ENCODE measurements around the gene SF3B1.
"Not testable (repeated sequence)": the region's sequence is repeated elsewhere in the genome, so short reads cannot be mapped to it uniquely, and the experiment has no call there.

Gene SF3B1

DNA sequence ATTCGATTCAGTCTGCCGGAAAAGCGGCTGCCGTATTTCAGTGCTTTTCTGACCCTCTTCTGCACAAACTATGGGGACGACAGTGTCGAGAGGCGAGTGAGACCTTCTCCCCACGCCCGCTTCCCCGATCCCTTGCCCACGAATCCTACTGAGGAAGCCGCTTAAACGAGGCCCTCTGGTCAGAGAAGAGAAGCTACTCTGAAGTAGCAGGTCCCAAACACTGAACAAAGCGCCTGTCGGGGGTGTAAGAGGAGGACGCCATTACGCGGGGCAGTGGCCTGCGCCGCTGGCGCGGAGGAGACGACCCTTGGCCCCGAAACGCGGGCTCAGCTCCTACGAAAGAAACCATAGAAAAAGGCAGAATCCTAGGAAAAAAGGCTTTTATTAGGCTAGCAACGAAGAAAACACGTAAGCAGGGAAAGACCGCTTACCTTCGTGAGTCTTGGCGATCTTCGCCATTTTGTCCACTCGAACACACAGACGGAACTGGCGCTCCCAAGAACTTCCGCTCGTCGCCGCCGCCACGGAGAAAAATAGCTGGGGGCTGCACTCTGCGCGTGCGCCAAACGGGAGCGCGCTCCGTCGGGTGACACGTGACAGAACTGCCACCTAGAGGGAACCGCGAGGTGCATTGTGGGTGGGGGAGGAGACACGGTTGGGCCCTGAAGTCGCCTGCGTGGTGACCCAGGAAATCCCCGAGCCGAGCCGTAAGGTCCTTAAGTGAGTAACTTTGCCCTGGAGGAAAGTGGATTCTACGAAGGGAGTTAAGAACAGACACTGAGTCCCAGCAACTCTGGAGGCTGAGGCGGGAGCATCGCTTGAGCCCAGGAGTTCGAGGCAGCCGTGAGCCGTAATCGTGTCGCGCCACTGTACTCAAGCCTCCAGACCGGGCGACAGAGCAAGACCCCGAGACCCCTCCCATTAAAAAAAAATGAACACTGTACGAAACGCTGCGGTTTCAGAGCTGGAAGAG is at the start of gene SF3B1:
SF3B1 (minus strand) TSS at position 488 of the 973 bp plus-strand sequence; CDS start at position 459, 29 bp downstream.
- peak; percentile 94 for DNase-seq

DNA sequence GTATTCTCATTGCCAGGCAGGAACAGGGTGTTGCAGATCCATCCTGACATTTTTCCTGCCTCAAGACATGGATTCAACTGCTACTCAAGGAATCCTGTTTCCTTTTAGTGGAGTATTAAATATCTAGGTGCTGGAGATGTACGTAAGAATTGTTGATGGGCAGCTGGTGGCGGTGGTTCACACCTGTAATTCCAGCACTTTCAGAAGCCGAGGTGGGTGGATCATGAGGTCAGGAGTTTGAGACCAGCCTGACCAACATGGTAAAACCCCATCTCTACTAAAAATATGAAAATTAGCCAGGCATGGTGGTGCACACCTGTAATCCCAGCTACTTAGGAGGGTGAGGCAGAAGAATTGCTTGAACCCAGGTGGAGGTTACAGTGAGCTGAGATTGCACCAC is 49.4 kb upstream of the SF3B1 start:
- DNase-seq = not testable (repeated sequence)

GRCh38 chr2:197480165-197481036 is 45.6 kb upstream of the SF3B1 start:
- no peak for DNase-seq

DNA sequence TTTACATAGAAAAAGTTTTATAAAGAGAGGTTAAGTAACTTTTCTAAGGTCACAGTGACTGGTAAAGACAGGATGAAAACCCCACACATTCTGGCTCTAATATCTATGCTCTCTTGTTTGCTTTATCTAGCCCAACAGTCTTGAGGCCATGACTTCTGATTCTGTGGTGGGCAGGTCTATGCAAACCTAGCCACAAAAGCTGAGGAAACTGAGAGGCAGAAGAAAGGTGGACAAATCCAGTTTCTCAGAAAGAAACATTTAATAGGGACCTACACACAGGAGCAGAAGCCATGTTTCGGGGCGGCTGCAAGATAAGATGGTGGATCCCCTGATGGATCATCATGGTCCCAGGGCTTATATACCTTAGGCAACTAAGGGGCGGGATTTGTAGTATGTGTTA is 43.0 kb upstream of the SF3B1 start:
- no peak for DNase-seq

- DNase-seq = no peak
Measured at GRCh38 chr2:197472166-197472565, 37.3 kb upstream of the SF3B1 start.

DNA sequence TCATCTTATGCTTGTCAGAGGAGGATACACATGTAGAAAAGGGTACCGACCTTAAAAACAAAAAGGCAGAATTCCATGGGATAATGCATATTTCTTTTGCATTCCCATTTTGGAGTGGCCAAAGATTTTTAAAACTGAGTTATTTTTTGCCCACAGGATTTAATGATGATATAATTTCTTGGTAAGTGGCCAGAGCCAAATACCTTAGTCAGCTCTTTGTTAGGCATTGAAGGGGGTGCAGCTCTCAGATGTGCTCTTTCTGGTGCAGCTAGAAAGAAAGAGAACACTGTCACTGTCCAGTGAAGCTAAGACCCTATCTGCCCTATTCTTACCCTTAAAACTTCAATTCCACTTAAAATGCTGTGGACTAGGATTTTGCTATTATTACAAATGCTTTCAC is 29.3 kb upstream of the SF3B1 start:
- DNase-seq = no peak

DNA sequence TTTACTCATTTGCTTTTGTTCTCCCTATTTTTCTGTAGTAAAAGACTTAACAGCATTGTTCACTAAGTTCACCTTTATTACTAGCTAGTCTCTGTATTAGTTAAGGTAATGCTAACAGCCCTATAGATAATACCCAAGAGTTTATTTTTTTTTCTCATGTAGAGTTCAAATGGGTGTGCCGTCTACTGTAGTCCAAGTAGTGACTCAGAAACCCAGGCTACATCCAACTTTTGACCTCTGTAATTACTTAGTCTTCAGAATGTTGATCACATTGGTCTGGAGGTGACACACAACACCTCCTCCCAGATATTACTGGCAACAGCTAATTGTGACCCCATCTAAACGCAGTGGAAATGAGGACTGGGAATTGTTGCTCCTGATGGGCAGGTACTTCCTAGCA is 26.2 kb upstream of the SF3B1 start:
- no peak for DNase-seq

- no peak for DNase-seq
Measured at GRCh38 chr2:197460649-197461048, 25.8 kb upstream of the SF3B1 start.

DNA sequence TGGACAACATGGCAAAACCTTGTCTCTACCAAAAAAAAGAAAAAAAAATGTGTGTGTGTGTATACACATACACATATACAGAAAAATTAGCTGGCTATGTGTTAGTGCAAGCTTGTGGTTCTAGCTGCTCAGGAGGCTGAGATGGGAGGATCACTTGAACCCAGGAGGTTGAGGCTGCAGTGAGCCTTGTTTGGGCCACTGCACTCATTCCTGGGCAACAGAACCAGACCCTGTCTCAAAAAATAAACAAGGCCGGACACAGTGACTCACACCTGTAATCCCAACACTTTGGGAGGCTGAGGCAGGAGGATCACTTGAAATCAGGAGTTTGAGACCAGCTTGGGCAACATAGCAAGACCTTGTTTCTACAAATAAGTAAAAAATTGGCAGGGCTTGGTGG is 20.6 kb upstream of the SF3B1 start:
- no peak for DNase-seq

- no peak for DNase-seq
Measured at GRCh38 chr2:197454923-197455322, 20.1 kb upstream of the SF3B1 start.

- peak; percentile 63 for DNase-seq
Measured at GRCh38 chr2:197453914-197454398, 19.1 kb upstream of the SF3B1 start.

GRCh38 chr2:197453123-197453913 is 18.5 kb upstream of the SF3B1 start, which contains the start of gene COQ10B:
TSS of gene COQ10B (plus strand) at chr2:197453552. CDS start at chr2:197453561, 9 bp downstream.
- DNase-seq = peak; percentile 99

- DNase-seq = no peak
Measured at GRCh38 chr2:197452754-197453122, 17.9 kb upstream of the SF3B1 start.

GRCh38 chr2:197450935-197451358 is 16.1 kb upstream of the SF3B1 start:
- not testable (repeated sequence) for DNase-seq

DNA sequence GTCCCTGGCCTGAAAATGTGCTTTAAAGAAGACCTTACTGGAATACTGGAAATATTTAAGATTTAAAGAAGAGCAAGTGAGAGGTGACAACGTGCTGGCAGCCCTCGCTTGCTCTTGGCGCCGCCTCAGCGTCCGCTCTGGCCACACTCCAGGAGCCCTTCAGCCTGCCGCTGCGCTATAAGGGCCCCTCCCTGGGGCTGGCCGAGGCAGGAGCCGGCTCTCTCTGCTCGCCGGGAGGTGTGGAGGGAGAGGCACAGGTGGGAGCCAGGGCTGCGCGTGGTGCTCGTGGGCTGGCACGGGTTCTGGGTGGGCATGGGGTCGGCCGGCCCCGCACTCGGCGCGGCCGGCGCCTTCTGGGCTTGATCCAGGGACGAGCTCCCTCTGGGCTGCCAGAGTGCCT is 15.6 kb upstream of the SF3B1 start:
- DNase-seq = no peak

- DNase-seq = no peak
Measured at GRCh38 chr2:197446844-197447243, 12.0 kb upstream of the SF3B1 start.

GRCh38 chr2:197445746-197446145 is 10.9 kb upstream of the SF3B1 start:
- DNase-seq = no peak

DNA sequence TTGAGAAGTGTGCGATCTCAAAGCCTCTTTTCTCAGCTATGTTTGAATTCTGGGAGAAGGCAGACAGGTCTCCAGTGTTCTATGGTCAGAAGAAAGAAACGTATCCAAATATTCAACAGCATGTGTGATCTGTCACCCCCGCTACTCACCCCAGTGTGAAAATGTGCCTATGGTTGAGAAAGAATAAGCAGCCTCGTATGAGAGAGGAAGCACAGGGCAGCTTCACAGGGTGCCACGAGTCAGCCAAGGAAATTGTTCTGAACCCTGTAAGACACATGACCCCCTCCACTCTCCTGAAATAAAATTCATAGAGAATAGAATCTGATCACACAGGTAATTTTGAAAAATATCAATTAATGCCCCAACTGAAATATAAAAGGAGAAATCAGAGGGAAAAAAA is 8.0 kb upstream of the SF3B1 start:
- DNase-seq = no peak

DNA sequence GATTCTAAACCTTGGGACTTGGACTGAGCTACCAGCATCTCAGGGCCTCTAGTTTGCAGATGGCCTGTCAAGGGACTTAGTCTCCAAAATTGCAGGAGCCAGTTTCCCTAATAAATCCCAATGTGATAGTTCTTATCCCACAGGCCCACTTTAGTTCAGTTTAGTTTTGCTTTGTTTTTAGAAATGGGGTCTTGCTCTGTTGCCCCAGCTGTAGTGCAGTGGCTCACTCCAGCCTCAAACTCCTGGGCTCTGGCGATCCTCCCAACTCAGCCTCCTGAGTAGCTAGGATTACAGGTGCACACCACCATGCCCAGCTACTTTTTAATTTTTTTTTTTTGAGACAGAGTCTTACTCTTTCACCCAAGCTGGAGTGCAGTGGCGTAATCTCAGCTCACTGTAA is 2.6 kb upstream of the SF3B1 start:
- no peak for DNase-seq

DNA sequence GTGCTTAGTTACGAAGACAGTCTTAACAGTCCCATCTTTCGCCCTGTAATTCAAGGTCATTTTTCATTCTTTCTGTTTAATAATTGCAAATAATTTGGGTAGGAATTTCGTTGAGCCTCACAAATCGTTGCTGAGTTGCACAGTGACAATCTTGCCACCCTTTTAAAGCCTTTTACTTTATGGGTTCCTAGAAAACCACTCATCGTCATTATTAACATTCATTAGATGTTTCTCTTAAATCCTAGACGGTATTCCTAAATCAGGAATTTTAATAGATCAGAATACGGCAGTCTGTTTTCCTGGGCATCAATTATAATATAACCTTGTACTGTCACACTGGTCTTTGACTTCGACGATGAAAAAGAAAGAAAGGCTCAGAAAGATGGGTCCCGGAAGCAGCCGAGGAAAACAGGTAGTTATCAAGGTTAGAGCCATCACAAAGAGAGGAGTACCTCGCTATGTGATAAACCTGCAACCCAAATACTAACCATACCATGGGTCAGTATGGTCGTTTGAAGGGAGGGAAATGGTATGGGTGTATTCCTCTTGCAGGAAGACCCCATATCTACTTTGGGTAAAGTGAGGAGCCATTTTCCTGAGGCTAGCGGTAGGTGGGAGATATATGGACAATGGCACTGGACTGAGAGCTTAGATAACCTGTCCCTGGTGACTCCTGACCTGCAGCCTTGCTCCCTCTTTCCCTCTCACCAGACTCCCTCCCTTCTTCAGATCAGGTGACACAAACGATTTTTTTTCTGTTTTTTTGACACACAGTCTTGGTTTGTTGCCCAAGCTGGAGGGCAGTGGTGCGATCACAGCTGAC is 981 bp upstream of the SF3B1 start:
- no peak for DNase-seq

DNA sequence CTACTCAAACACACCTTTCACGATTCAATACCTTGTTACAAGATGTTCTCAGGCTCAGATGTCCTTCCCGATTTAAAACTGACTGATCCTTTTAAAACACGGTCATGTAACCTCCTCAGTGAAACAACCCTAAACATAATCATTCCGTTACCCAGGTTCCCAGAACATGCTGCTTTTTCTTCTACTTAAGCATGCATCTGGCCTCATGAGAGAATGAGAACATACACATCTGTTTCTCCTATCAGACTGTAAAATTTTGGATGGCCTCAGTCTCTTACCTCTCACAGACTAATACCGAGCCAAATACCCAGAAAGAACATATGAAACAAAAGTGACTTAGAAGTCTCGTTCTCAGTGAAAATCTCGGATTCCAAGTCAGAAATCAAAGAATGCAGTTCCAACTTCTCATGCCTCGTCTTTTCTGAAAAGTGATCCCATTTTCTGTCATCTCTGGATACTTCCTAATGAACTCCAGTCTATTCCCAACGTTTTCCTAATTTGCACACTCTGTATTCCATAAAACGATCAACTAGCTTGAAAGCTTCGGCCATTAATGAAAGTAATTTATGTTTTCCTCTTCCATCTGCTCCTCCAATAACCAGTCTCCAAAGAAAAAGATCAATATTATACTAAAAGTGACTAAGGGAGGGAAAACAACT is 919 bp downstream of the SF3B1 start:
- no peak for DNase-seq

Data from T1000 (cell line).